HepG2 (cell line): Measurements from ENCODE around the gene ZNF234. TPM values are rescaled to one million over a fixed set of nuclear protein-coding genes. Genes with fewer than 3 reads are reported as not detected.

Experiments used
- FOXA1 ChIP-seq, 2 experiments: fragments of 450-650 bp in 1 of 2; sonication (generic) in 1 of 2; formaldehyde crosslinking in 1 of 2; IDR thresholded peaks; 2 replicates each; pipeline versions ENCODE4 v1.4.0 to v1.6.1; 2016 to 2020; ENCODE audit warnings: missing genetic modification reagents in 1 of 2
- FOXC1 ChIP-seq: sonication (generic); formaldehyde crosslinking; IDR thresholded peaks from 2 replicates; pipeline ENCODE4 v1.8.0; 2022; ENCODE audit warnings: mild to moderate bottlenecking, missing genetic modification reagents, borderline replicate concordance
- FOXJ3 ChIP-seq: sonication (generic); formaldehyde crosslinking; IDR thresholded peaks from 2 replicates; pipeline ENCODE4 v1.4.0; 2020; ENCODE audit warnings: missing genetic modification reagents, mild to moderate bottlenecking, borderline replicate concordance
- GATA4 ChIP-seq: sonication (generic); IDR thresholded peaks from 2 replicates; pipeline ENCODE4 v1.6.1; 2016; ENCODE audit warnings: antibody characterized with exemption, low read depth, borderline replicate concordance
- GZF1 ChIP-seq: sonication (generic); formaldehyde crosslinking; IDR thresholded peaks from 2 replicates; pipeline ENCODE4 v1.5.1; 2020; ENCODE audit warnings: mild to moderate bottlenecking, missing genetic modification reagents
- HNF4G ChIP-seq, 2 experiments: sonication (generic) in 1 of 2; formaldehyde crosslinking in 1 of 2; IDR thresholded peaks; 2 replicates each; pipeline versions ENCODE4 v1.4.0 to v1.6.1; 2011 to 2020; ENCODE audit warnings: borderline replicate concordance in 2 of 2, low read depth in 2 of 2, mild to moderate bottlenecking in 2 of 2, low read length in 1 of 2, missing genetic modification reagents in 1 of 2, moderate library complexity in 1 of 2
- KDM2A ChIP-seq: sonication (generic); formaldehyde crosslinking; IDR thresholded peaks from 2 replicates; pipeline ENCODE4 v1.4.0; 2020; ENCODE audit warnings: low read depth, missing genetic modification reagents, borderline replicate concordance
- NPAS2 ChIP-seq: sonication (generic); formaldehyde crosslinking; IDR thresholded peaks from 2 replicates; pipeline ENCODE4 v1.8.0; 2022; ENCODE audit warnings: mild to moderate bottlenecking, missing genetic modification reagents, borderline replicate concordance
- PHF21A ChIP-seq: sonication (generic); formaldehyde crosslinking; IDR thresholded peaks from 2 replicates; pipeline ENCODE4 v1.5.0; 2020; ENCODE audit warnings: mild to moderate bottlenecking, missing genetic modification reagents
- POLR2G ChIP-seq: fragments of 200-400 bp; formaldehyde crosslinking; IDR thresholded peaks from 2 replicates; pipeline ENCODE4 v1.6.1; 2018; ENCODE audit warnings: mild to moderate bottlenecking, low read depth, low read length, moderate library complexity
- PPARG ChIP-seq: conservative IDR thresholded peaks from 2 replicates; pipeline ENCODE4 v1.6.1; 2016; ENCODE audit warnings: missing biosample characterization, missing genetic modification reagents
- RXRA ChIP-seq: sonication (generic); formaldehyde crosslinking; IDR thresholded peaks from 2 replicates; pipeline ENCODE4 v1.5.1; 2020; ENCODE audit warnings: missing genetic modification reagents
- SIN3A ChIP-seq: IDR thresholded peaks from 2 replicates; pipeline ENCODE4 v1.6.1; 2011; ENCODE audit warnings: low read depth, mild to moderate bottlenecking, control low read depth, low read length, borderline replicate concordance
- SOX6 ChIP-seq, 2 experiments: fragments of 450-650 bp in 1 of 2; sonication (generic) in 1 of 2; formaldehyde crosslinking in 1 of 2; IDR thresholded peaks; 2 replicates each; pipeline versions ENCODE4 v1.4.0 to v1.6.1; 2017 to 2020; ENCODE audit warnings: antibody characterized with exemption in 1 of 2, mild to moderate bottlenecking in 1 of 2, missing genetic modification reagents in 1 of 2
- ZNF335 ChIP-seq: sonication (generic); formaldehyde crosslinking; IDR thresholded peaks from 2 replicates; pipeline ENCODE4 v1.4.0; 2020; ENCODE audit warnings: missing genetic modification reagents
- ZNF337 ChIP-seq: sonication (generic); formaldehyde crosslinking; IDR thresholded peaks from 2 replicates; pipeline ENCODE4 v1.5.1; 2020; ENCODE audit warnings: missing genetic modification reagents, low read depth, mild to moderate bottlenecking, borderline replicate concordance
- ZNF33B ChIP-seq: sonication (generic); formaldehyde crosslinking; IDR thresholded peaks from 2 replicates; pipeline ENCODE4 v1.5.1; 2020; ENCODE audit warnings: mild to moderate bottlenecking, missing genetic modification reagents
- ZNF350 ChIP-seq: sonication (generic); formaldehyde crosslinking; IDR thresholded peaks from 2 replicates; pipeline ENCODE4 v1.4.0; 2020; ENCODE audit warnings: mild to moderate bottlenecking, low read depth, missing genetic modification reagents, borderline replicate concordance
- ZNF619 ChIP-seq: sonication (generic); formaldehyde crosslinking; IDR thresholded peaks from 2 replicates; pipeline ENCODE4 v1.4.0; 2020; ENCODE audit warnings: mild to moderate bottlenecking, missing genetic modification reagents
- ZNF660 ChIP-seq: sonication (generic); formaldehyde crosslinking; IDR thresholded peaks from 2 replicates; pipeline ENCODE4 v1.5.1; 2020; ENCODE audit warnings: mild to moderate bottlenecking, low read depth, missing genetic modification reagents, borderline replicate concordance
- ZSCAN9 ChIP-seq: IDR thresholded peaks from 2 replicates; pipeline ENCODE4 v1.6.1; 2016; ENCODE audit warnings: borderline replicate concordance
- polyA plus RNA-seq, 8 experiments: library from polyadenylated mRNA; depleted of rRNA in 3 of 8; stranded (reverse) in 7 of 8; unstranded in 1 of 8; fragments of >200 nt; fragmentation: Illumina TruSeq in 4 of 8; extraction: Trizol in 4 of 8; gene quantifications; 2 replicates each; pipeline versions ENCODE4 v1.2.1 to v1.2.3, GENCODE V29; 2011 to 2016; ENCODE audit warnings: low read depth in 4 of 8, missing spikeins in 1 of 8, mixed read lengths in 1 of 8; ENCODE audit not compliant: insufficient read depth in 1 of 8
- total RNA-seq, 5 experiments: library from RNA; depleted of rRNA; stranded (reverse); fragments of >200 nt; fragmentation: Illumina TruSeq; extraction: Trizol; gene quantifications; 2 replicates each; pipeline ENCODE4 v1.2.3, GENCODE V29; 2016; ENCODE audit warnings: low read depth in 1 of 5
- TF ChIP-seq, protein P1 (sequence below): sonication (generic); formaldehyde crosslinking; IDR thresholded peaks from 2 replicates; pipeline ENCODE4 v1.8.0; 2023; ENCODE audit warnings: mild to moderate bottlenecking, missing genetic modification reagents
- TF ChIP-seq, protein P2 (sequence below): sonication (generic); formaldehyde crosslinking; IDR thresholded peaks from 2 replicates; pipeline ENCODE4 v1.4.0; 2020; ENCODE audit warnings: missing genetic modification reagents
- TF ChIP-seq, protein P3 (sequence below): sonication (generic); formaldehyde crosslinking; IDR thresholded peaks from 2 replicates; pipeline ENCODE4 v1.4.0; 2020; ENCODE audit warnings: missing genetic modification reagents

Gene ZNF234
- total and polyA plus RNA-seq, 2 of the 13 experiments (the other 11 are each of a cell fraction or from before 2014, with no cell fraction given), result 3.5 to 11.2 TPM

DNA sequence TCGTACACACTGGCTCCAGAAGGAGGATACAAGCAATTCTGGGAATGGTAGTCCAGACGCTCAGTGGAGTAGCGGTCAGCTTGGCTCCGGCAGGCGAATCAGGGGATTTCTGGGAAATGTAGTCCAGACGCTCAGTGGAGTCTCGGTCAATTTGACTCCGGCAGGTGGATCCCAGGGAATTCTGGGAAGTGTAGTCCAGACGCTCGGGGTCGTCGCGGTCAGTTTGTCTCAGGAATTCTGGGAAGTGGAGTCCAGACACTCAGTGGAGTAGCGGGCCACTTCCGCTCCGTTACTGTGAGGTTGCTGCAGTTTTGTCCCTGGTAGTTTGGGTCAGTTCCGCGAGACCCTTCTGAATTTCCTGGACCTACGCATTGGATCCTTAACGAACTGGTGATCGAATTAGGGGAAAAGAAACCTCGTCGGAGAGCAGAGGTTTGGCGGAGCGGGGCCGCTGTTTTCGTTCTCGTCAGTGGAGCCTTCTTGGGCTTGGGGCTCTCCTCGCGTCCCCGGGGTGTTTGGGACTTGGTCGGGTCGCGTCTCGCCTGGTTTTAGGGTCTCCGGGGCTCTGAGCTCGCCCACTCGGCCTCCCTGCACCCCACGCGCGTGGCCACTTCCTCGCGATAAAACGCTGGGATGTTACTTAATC is 28.1 kb upstream of the ZNF234 start, which contains the start of gene ZNF225 (continued):
- TF ChIP-seq ZNF33B (CRISPR knock-in tag) (0 out of 2 replicates have a peak, but pooled peaks have one; percentile 48), FOXJ3 (CRISPR knock-in tag) (peak; percentile 39; the same call in 1 of the 2 replicates), NPAS2 (no peak), FOXA1 (IDR thresholded peaks at IDR 0.05) (no peak), FOXA1 (CRISPR knock-in tag; IDR thresholded peaks at IDR 0.05) (no peak), ZNF660 (CRISPR knock-in tag) (no peak), PHF21A (peak; percentile 61; the same call in 1 of the 2 replicates), SOX6 (IDR thresholded peaks at IDR 0.05) (no peak), SOX6 (CRISPR knock-in tag; IDR thresholded peaks at IDR 0.05) (peak; percentile 64), POLR2G (peak; percentile 72), FOXC1 (peak; percentile 64; the same call in 1 of the 2 replicates), SIN3A (peak; percentile 84; the same call in 1 of the 2 replicates), GZF1 (CRISPR knock-in tag) (no peak), GATA4 (no peak), ZNF335 (CRISPR knock-in tag) (peak; percentile 94), ZSCAN9 (peak; percentile 26; the same call in 1 of the 2 replicates), RXRA (CRISPR knock-in tag) (peak; percentile 86), ZNF619 (peak; percentile 59; the same call in 1 of the 2 replicates), KDM2A (peak; percentile 81), ZNF350 (CRISPR knock-in tag) (peak; percentile 56; the same call in 1 of the 2 replicates), ZNF337 (CRISPR knock-in tag) (no peak), HNF4G (IDR thresholded peaks at IDR 0.05; ENCODE audit: borderline replicate concordance, low read depth, low read length) (0 out of 2 replicates have a peak, but pooled peaks have one; percentile 5), HNF4G (CRISPR knock-in tag; IDR thresholded peaks at IDR 0.05; ENCODE audit: borderline replicate concordance, low read depth) (no peak), PPARG (peak; percentile 50; the same call in 1 of the 2 replicates)
- TF ChIP-seq, protein P1, sequence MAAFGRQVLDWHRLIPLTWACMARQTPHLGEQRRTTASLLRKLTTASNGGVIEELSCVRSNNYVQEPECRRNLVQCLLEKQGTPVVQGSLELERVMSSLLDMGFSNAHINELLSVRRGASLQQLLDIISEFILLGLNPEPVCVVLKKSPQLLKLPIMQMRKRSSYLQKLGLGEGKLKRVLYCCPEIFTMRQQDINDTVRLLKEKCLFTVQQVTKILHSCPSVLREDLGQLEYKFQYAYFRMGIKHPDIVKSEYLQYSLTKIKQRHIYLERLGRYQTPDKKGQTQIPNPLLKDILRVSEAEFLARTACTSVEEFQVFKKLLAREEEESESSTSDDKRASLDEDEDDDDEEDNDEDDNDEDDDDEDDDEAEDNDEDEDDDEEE (CRISPR knock-in tag), result no peak
- TF ChIP-seq, protein P2, sequence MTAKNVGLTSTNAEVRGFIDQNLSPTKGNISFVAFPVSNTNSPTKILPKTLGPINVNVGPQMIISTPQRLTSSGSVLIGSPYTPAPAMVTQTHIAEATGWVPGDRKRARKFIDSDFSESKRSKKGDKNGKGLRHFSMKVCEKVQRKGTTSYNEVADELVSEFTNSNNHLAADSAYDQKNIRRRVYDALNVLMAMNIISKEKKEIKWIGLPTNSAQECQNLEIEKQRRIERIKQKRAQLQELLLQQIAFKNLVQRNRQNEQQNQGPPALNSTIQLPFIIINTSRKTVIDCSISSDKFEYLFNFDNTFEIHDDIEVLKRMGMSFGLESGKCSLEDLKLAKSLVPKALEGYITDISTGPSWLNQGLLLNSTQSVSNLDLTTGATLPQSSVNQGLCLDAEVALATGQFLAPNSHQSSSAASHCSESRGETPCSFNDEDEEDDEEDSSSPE (CRISPR knock-in tag), result peak; percentile 33; the same call in 1 of the 2 replicates
- TF ChIP-seq, protein P3, sequence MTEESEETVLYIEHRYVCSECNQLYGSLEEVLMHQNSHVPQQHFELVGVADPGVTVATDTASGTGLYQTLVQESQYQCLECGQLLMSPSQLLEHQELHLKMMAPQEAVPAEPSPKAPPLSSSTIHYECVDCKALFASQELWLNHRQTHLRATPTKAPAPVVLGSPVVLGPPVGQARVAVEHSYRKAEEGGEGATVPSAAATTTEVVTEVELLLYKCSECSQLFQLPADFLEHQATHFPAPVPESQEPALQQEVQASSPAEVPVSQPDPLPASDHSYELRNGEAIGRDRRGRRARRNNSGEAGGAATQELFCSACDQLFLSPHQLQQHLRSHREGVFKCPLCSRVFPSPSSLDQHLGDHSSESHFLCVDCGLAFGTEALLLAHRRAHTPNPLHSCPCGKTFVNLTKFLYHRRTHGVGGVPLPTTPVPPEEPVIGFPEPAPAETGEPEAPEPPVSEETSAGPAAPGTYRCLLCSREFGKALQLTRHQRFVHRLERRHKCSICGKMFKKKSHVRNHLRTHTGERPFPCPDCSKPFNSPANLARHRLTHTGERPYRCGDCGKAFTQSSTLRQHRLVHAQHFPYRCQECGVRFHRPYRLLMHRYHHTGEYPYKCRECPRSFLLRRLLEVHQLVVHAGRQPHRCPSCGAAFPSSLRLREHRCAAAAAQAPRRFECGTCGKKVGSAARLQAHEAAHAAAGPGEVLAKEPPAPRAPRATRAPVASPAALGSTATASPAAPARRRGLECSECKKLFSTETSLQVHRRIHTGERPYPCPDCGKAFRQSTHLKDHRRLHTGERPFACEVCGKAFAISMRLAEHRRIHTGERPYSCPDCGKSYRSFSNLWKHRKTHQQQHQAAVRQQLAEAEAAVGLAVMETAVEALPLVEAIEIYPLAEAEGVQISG (CRISPR knock-in tag), result peak; percentile 96
